ENCODE data around the gene FAM193A.

The FAM193A gene

DNA sequence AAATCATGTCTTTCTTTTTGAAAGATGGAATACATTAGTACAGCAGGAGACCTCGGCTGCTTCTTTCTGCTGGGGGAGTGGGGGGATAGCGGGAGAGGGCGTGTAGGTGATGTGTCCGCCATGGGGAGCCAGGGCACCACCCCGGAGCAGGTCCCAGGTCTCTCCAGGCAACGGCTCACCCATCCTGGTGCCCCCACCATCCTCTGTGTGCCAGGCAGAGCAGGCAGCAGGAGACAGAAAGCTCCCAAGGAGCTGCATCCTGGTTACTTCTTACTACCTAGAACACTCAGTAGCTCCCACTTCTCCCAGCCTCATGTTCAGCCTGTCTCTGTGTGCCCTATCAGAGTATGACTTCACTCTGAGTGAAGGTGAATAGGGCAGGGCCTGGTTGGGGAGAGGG is 196.1 kb downstream of the FAM193A start:
- TF ChIP-seq SPI1 (IDR thresholded peaks at IDR 0.05; ENCODE audit: borderline replicate concordance, low read depth): no peak
- TF ChIP-seq, protein P1, sequence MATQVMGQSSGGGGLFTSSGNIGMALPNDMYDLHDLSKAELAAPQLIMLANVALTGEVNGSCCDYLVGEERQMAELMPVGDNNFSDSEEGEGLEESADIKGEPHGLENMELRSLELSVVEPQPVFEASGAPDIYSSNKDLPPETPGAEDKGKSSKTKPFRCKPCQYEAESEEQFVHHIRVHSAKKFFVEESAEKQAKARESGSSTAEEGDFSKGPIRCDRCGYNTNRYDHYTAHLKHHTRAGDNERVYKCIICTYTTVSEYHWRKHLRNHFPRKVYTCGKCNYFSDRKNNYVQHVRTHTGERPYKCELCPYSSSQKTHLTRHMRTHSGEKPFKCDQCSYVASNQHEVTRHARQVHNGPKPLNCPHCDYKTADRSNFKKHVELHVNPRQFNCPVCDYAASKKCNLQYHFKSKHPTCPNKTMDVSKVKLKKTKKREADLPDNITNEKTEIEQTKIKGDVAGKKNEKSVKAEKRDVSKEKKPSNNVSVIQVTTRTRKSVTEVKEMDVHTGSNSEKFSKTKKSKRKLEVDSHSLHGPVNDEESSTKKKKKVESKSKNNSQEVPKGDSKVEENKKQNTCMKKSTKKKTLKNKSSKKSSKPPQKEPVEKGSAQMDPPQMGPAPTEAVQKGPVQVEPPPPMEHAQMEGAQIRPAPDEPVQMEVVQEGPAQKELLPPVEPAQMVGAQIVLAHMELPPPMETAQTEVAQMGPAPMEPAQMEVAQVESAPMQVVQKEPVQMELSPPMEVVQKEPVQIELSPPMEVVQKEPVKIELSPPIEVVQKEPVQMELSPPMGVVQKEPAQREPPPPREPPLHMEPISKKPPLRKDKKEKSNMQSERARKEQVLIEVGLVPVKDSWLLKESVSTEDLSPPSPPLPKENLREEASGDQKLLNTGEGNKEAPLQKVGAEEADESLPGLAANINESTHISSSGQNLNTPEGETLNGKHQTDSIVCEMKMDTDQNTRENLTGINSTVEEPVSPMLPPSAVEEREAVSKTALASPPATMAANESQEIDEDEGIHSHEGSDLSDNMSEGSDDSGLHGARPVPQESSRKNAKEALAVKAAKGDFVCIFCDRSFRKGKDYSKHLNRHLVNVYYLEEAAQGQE (IDR thresholded peaks at IDR 0.05; ENCODE audit: insufficient replicate concordance, low read depth): no peak
- H3K27ac ChIP-seq (replicated peaks): no peak overlapping the region
- no peak for DNase-seq (ENCODE audit: low read depth in 1 of 2, low spot score in 1 of 2)
- H3K4me3 ChIP-seq (replicated peaks; ENCODE audit: insufficient read depth, low read length): no peak overlapping the region
- no peaks in the 10 kb centered on the region for H3K27me3 ChIP-seq (ENCODE audit: insufficient read depth, poor library complexity, severe bottlenecking)

DNA sequence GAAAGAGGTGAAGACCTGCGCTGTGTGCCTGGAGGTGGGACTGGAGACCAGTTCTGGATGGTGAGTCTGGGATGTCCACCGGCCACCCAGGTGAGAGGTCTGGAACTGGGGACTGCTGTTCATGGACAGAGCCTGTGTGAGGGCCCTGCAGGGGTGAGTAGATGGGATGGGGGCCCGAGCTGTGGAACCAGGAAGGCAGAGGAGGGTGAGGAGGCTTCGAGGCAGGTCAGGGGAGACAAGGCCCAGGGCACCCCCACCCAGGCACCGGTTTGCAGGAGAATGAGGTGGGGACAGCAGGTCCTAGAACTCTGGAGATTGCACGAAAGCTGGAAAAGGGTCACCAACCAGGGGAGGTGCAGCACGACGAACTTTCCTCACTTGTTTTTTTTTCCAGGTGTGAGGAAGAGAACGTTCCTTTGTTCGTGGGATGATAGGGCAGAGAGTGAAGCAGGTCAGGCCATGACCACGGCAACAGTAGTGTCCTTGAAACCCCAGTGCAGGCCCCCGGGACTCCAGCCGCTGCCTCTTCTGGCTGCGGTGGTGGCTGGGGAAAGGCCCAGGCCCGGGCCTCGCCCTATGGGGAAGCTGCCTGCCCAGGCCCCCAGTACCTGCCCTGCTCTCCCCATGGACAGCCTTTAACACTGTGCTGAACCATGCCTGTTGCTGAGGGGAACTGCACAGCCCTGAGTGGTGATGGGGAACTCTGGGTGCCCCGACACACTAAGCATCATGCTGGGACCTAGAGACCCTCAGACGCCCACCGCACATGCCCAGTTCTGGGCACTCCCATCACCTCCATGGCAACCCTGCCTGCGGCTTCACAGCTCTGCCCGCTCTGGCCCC is 196.8 kb downstream of the FAM193A start:
- TF ChIP-seq SPI1 (IDR thresholded peaks at IDR 0.05; ENCODE audit: borderline replicate concordance, low read depth) (no peak), POLR2AphosphoS5 (IDR thresholded peaks at IDR 0.05; ENCODE audit: low read depth) (no peak), GABPA (IDR thresholded peaks at IDR 0.05; ENCODE audit: low read depth) (no peak)
- TF ChIP-seq, protein P1 (IDR thresholded peaks at IDR 0.05; ENCODE audit: insufficient replicate concordance, low read depth): no peak
- TF ChIP-seq, protein P2, sequence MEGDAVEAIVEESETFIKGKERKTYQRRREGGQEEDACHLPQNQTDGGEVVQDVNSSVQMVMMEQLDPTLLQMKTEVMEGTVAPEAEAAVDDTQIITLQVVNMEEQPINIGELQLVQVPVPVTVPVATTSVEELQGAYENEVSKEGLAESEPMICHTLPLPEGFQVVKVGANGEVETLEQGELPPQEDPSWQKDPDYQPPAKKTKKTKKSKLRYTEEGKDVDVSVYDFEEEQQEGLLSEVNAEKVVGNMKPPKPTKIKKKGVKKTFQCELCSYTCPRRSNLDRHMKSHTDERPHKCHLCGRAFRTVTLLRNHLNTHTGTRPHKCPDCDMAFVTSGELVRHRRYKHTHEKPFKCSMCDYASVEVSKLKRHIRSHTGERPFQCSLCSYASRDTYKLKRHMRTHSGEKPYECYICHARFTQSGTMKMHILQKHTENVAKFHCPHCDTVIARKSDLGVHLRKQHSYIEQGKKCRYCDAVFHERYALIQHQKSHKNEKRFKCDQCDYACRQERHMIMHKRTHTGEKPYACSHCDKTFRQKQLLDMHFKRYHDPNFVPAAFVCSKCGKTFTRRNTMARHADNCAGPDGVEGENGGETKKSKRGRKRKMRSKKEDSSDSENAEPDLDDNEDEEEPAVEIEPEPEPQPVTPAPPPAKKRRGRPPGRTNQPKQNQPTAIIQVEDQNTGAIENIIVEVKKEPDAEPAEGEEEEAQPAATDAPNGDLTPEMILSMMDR (IDR thresholded peaks at IDR 0.05; ENCODE audit: insufficient read depth, low read length): no peak

DNA sequence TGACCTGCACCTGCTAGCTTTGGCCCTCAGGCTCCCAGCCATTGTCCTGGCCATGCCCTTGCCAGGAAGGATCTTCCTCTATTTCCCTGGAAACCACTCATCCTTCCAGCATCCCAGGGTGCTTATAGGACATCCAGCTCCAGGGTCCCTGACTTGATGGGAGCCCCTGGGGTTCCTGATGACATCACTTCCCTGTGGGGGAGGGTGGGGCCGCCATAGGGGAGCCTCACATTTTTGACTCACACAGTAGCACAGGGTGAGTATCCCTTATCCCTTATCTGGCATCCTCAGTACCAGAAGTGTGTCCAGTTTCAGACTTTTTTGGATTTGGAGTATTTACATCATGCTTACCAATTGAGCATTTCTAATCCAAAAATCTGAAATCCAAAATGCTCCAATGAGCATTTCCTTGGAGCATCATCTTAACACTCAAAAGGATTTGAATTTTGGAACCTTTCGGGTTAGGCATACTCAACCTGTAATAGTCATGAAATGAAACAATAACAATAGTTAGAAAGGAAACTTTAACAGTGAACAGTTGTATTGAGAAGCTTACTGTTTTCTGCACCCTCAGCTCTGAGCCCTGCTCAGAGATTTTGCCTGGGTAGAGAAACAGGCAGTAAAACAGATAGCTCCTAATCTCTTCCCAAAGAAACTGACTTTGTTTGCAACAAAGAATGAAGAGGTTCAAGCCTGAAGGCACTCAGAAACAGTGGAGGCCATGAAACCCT is 197.6 kb downstream of the FAM193A start:
- Histone ChIP-seq H3K4me3 (replicated peaks; ENCODE audit: insufficient read depth, low read length) (no peak overlapping the region), H3K27me3 (ENCODE audit: insufficient read depth, poor library complexity, severe bottlenecking) (no peaks in the 10 kb centered on the region), H3K27ac (replicated peaks) (0 out of 2 replicates have a peak overlapping the region, but pooled peaks have one; percentile 16)
- no peak for DNase-seq (ENCODE audit: low read depth in 1 of 2, low spot score in 1 of 2)
- TF ChIP-seq, protein P2 (IDR thresholded peaks at IDR 0.05; ENCODE audit: insufficient read depth, low read length): no peak
- TF ChIP-seq GABPA (IDR thresholded peaks at IDR 0.05; ENCODE audit: low read depth) (no peak), POLR2AphosphoS5 (IDR thresholded peaks at IDR 0.05; ENCODE audit: low read depth) (no peak), SPI1 (IDR thresholded peaks at IDR 0.05; ENCODE audit: borderline replicate concordance, low read depth) (no peak)
- TF ChIP-seq, protein P1 (IDR thresholded peaks at IDR 0.05; ENCODE audit: insufficient replicate concordance, low read depth): no peak

More for the DNA sequence above, 196.8 kb downstream of the FAM193A start:
- no peak overlapping the region for H3K27ac ChIP-seq (replicated peaks)
- no peaks in the 10 kb centered on the region for H3K27me3 ChIP-seq (ENCODE audit: insufficient read depth, poor library complexity, severe bottlenecking)
- no peak overlapping the region for H3K4me3 ChIP-seq (replicated peaks; ENCODE audit: insufficient read depth, low read length)
- no peak for DNase-seq (ENCODE audit: low read depth in 1 of 2, low spot score in 1 of 2)
